H9 (cell line): Measurements from ENCODE around the gene RALGAPA2. TPM values are rescaled to one million over a fixed set of nuclear protein-coding genes. Genes with fewer than 3 reads are reported as not detected.

Experiments used
- DNase-seq: peaks from one replicate; pipeline ENCODE4 v3.0.0-alpha.2; 2017
- H2AFZ ChIP-seq: one replicate; pipeline ENCODE4 v1.6.1; 2013; ENCODE audit warnings: mild to moderate bottlenecking, low read length, control low read depth, moderate library complexity
- H2AK5ac ChIP-seq: 2 replicates; pipeline ENCODE4 v1.6.1; 2013; ENCODE audit warnings: low read length, control low read depth, mixed read lengths; ENCODE audit not compliant: insufficient read length
- H2BK120ac ChIP-seq: one replicate; pipeline ENCODE4 v1.6.1; 2013; ENCODE audit warnings: low read depth, mild to moderate bottlenecking, low read length, control low read depth, inconsistent platforms; ENCODE audit not compliant: poor library complexity, severe bottlenecking
- H2BK12ac ChIP-seq: 2 replicates; pipeline ENCODE4 v1.6.1; 2013; ENCODE audit warnings: low read length, control low read depth, mixed read lengths, low read depth; ENCODE audit not compliant: insufficient read length
- H2BK15ac ChIP-seq: 2 replicates; pipeline ENCODE4 v1.6.1; 2013; ENCODE audit warnings: low read depth, low read length, control low read depth
- H2BK20ac ChIP-seq: one replicate; pipeline ENCODE4 v1.6.1; 2013; ENCODE audit warnings: low read depth, mild to moderate bottlenecking, low read length, control low read depth, inconsistent platforms; ENCODE audit not compliant: poor library complexity, severe bottlenecking
- H2BK5ac ChIP-seq: 2 replicates; pipeline ENCODE4 v1.6.1; 2013; ENCODE audit warnings: low read length, control low read depth, mixed read lengths; ENCODE audit not compliant: insufficient read length
- H3K14ac ChIP-seq: 2 replicates; pipeline ENCODE4 v1.6.1; 2013; ENCODE audit warnings: low read length, control low read depth; ENCODE audit not compliant: insufficient read depth
- H3K18ac ChIP-seq: 2 replicates; pipeline ENCODE4 v1.6.1; 2013; ENCODE audit warnings: low read depth, mild to moderate bottlenecking, mixed read lengths, low read length, control low read depth; ENCODE audit not compliant: insufficient read length
- H3K23ac ChIP-seq: 2 replicates; pipeline ENCODE4 v1.6.1; 2013; ENCODE audit warnings: low read length, control low read depth, mixed read lengths, low read depth; ENCODE audit not compliant: insufficient read length
- H3K23me2 ChIP-seq: 2 replicates; pipeline ENCODE4 v1.6.1; 2013; ENCODE audit warnings: low read depth, mild to moderate bottlenecking, mixed read lengths, low read length, control low read depth; ENCODE audit not compliant: insufficient read length, poor library complexity, severe bottlenecking
- H3K27ac ChIP-seq: 2 replicates; pipeline ENCODE4 v1.5.1; 2013; ENCODE audit warnings: low read length, control low read depth, mixed read lengths, low read depth; ENCODE audit not compliant: insufficient read length
- H3K27me3 ChIP-seq: 2 replicates; pipeline ENCODE4 v1.6.1; 2013; ENCODE audit warnings: low read length, control low read depth, inconsistent platforms; ENCODE audit not compliant: insufficient read depth
- H3K4ac ChIP-seq: 2 replicates; pipeline ENCODE4 v1.6.1; 2013; ENCODE audit warnings: low read depth, mild to moderate bottlenecking, control low read depth, inconsistent platforms, low read length, moderate library complexity
- H3K4me1 ChIP-seq: 2 replicates; pipeline ENCODE4 v1.6.1; 2013; ENCODE audit warnings: low read length, control low read depth, inconsistent platforms; ENCODE audit not compliant: insufficient read depth
- H3K4me2 ChIP-seq: 2 replicates; pipeline ENCODE4 v1.6.1; 2013; ENCODE audit warnings: low read length, control low read depth, mixed read lengths; ENCODE audit not compliant: insufficient read length, insufficient read depth
- H3K56ac ChIP-seq: 2 replicates; pipeline ENCODE4 v1.6.1; 2013; ENCODE audit warnings: low read depth, mild to moderate bottlenecking, mixed read lengths, low read length, control low read depth; ENCODE audit not compliant: insufficient read length
- H3K79me1 ChIP-seq: 2 replicates; pipeline ENCODE4 v1.6.1; 2013; ENCODE audit warnings: low read depth, mild to moderate bottlenecking, moderate library complexity, low read length, control low read depth, inconsistent platforms; ENCODE audit not compliant: insufficient read depth, poor library complexity, severe bottlenecking
- H3K79me2 ChIP-seq: 2 replicates; pipeline ENCODE4 v1.6.1; 2013; ENCODE audit warnings: low read length, control low read depth, inconsistent platforms; ENCODE audit not compliant: insufficient read depth
- H3K9ac ChIP-seq: 2 replicates; pipeline ENCODE4 v1.6.1; 2013; ENCODE audit warnings: low read length, control low read depth, mixed read lengths; ENCODE audit not compliant: insufficient read length; ENCODE audit errors: extremely low read depth
- H3K9me3 ChIP-seq: one replicate; pipeline ENCODE4 v1.6.1; 2013; ENCODE audit warnings: low read depth, low read length, inconsistent platforms; ENCODE audit not compliant: control insufficient read depth
- H3T11ph ChIP-seq: one replicate; pipeline ENCODE4 v1.6.1; 2013; ENCODE audit warnings: mild to moderate bottlenecking, low read length, control low read depth, inconsistent platforms
- H4K20me1 ChIP-seq: one replicate; pipeline ENCODE4 v1.6.1; 2013; ENCODE audit not compliant: control insufficient read depth, insufficient read length, insufficient read depth
- H4K5ac ChIP-seq: 2 replicates; pipeline ENCODE4 v1.6.1; 2013; ENCODE audit warnings: low read depth, mild to moderate bottlenecking, mixed read lengths, low read length, control low read depth; ENCODE audit not compliant: insufficient read length
- H4K8ac ChIP-seq: replicated peaks from 2 replicates; pipeline ENCODE4 v1.6.1; 2013; ENCODE audit warnings: low read length, control low read depth, mixed read lengths, low read depth; ENCODE audit not compliant: insufficient read length
- H4K91ac ChIP-seq: 2 replicates; pipeline ENCODE4 v1.6.1; 2013; ENCODE audit warnings: low read depth, mild to moderate bottlenecking, moderate library complexity, mixed read lengths, low read length, control low read depth; ENCODE audit not compliant: insufficient read length
- H3K27ac Mint-ChIP-seq, 3 experiments: 2 replicates in 2 of 3; 3 replicates in 1 of 3; pipeline ENCODE4 v1.8.0; 2020 to 2021; ENCODE audit warnings: mixed read lengths in 3 of 3, mild to moderate bottlenecking in 1 of 3, moderate library complexity in 1 of 3
- H3K27me3 Mint-ChIP-seq: 2 replicates; pipeline ENCODE4 v1.8.0; 2021; ENCODE audit warnings: low read depth, mild to moderate bottlenecking, moderate library complexity, mixed read lengths
- H3K36me3 Mint-ChIP-seq, 3 experiments: 2 replicates in 2 of 3; 3 replicates in 1 of 3; pipeline ENCODE4 v1.8.0; 2020 to 2021; ENCODE audit warnings: low read depth in 3 of 3, mixed read lengths in 3 of 3; ENCODE audit not compliant: insufficient read depth in 1 of 3
- H3K4me1 Mint-ChIP-seq, 2 experiments: 2 replicates each; pipeline ENCODE4 v1.8.0; 2020; ENCODE audit warnings: mixed read lengths in 2 of 2
- H3K4me3 Mint-ChIP-seq, 2 experiments: 2 replicates in 1 of 2; 3 replicates in 1 of 2; pipeline ENCODE4 v1.8.0; 2020 to 2021; ENCODE audit warnings: mild to moderate bottlenecking in 2 of 2, mixed read lengths in 2 of 2, moderate library complexity in 1 of 2
- H3K9me3 Mint-ChIP-seq, 2 experiments: 2 replicates in 1 of 2; 3 replicates in 1 of 2; pipeline ENCODE4 v1.8.0; 2020; ENCODE audit warnings: mild to moderate bottlenecking in 2 of 2, mixed read lengths in 2 of 2, moderate library complexity in 1 of 2
- WGBS: extraction: QIAGEN DNeasy Blood & Tissue Kit; methylation state at CpG from one replicate; pipeline ENCODE4 v1.1.7; 2013; ENCODE audit warnings: missing lambda C conversion rate, low lambda C conversion rate, mixed read lengths; ENCODE audit not compliant: insufficient read length; ENCODE audit errors: extremely low coverage; 5-methylcytosine and 5-hydroxymethylcytosine counted together
- total RNA-seq: library from RNA; stranded (reverse); gene quantifications from 2 replicates; pipeline ENCODE4 v1.2.1, GENCODE V29; 2021
- TF ChIP-seq, protein P1 (sequence below): fragments of 200-600 bp; sonication (generic); conservative IDR thresholded peaks from 3 replicates; pipeline ENCODE4 v1.8.0; 2021; ENCODE audit warnings: antibody characterized with exemption, mild to moderate bottlenecking

RALGAPA2 gene
- total RNA-seq, 1 experiment from 2014 or later: 16.6 TPM

DNA sequence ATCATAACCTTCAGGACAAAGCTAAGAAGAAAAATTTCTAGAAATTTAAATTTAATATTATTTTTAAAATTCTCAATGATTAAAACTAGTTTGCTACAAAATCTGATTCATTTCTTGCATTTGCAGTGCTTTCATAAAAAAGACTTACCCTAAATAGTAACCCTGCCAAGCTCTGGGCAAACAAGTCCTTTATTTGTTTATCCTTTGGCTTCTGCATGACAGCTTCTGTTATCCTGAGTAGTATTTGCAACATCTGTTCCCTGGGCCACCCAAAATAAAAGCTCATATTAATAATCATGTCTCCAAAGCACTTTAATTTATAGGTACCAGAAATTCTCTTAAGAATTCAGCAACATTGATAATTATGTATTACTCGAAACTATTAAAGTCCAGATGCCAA is 101.3 kb downstream of the RALGAPA2 start:
- Histone ChIP-seq H2AFZ (no peak overlapping the region), H3K23ac (no peak overlapping the region), H3K9me3 (no peaks in the 10 kb centered on the region), H2AK5ac (no peak overlapping the region), H3K79me2 (no peaks in the 10 kb centered on the region), H4K91ac (no peak overlapping the region), H3K4me1 (no peaks in the 10 kb centered on the region), H3K27ac (no peak overlapping the region), H4K20me1 (no peaks in the 10 kb centered on the region), H3K56ac (no peak overlapping the region), H3K23me2 (no peaks in the 10 kb centered on the region), H2BK15ac (no peak overlapping the region), H4K8ac (no peak overlapping the region), H3K4me2 (no peak overlapping the region), H3K79me1 (no peaks in the 10 kb centered on the region), H3K9ac (no peak overlapping the region), H3K4ac (no peak overlapping the region), H3T11ph (no peak overlapping the region), H2BK120ac (no peak overlapping the region), H2BK20ac (no peak overlapping the region), H2BK5ac (no peak overlapping the region), H3K14ac (no peak overlapping the region), H4K5ac (no peak overlapping the region), H3K18ac (no peak overlapping the region), H3K27me3 (no peaks in the 10 kb centered on the region), H2BK12ac (no peak overlapping the region)
- H3K27ac Mint-ChIP-seq: no peak overlapping the region
- no peak overlapping the region for H3K4me3 Mint-ChIP-seq
- no peak for DNase-seq
- no CpG with 5 or more reads among the region's 1 CpG for WGBS
- H3K36me3 Mint-ChIP-seq: peaks cover 4 to 6% (median 4%) of the 10 kb centered on the region in 3 experiments; a peak in 5 of 7 replicates
- H3K27me3 Mint-ChIP-seq: no peaks in the 10 kb centered on the region
- no peaks in the 10 kb centered on the region for H3K4me1 Mint-ChIP-seq
- H3K9me3 Mint-ChIP-seq: no peaks in the 10 kb centered on the region
- TF ChIP-seq, protein P1, sequence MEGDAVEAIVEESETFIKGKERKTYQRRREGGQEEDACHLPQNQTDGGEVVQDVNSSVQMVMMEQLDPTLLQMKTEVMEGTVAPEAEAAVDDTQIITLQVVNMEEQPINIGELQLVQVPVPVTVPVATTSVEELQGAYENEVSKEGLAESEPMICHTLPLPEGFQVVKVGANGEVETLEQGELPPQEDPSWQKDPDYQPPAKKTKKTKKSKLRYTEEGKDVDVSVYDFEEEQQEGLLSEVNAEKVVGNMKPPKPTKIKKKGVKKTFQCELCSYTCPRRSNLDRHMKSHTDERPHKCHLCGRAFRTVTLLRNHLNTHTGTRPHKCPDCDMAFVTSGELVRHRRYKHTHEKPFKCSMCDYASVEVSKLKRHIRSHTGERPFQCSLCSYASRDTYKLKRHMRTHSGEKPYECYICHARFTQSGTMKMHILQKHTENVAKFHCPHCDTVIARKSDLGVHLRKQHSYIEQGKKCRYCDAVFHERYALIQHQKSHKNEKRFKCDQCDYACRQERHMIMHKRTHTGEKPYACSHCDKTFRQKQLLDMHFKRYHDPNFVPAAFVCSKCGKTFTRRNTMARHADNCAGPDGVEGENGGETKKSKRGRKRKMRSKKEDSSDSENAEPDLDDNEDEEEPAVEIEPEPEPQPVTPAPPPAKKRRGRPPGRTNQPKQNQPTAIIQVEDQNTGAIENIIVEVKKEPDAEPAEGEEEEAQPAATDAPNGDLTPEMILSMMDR: no peak
